ENCODE measurements around the gene SLC6A11.
A peak's percentile ranks its signal among the peaks of the same experiment; 100 is the strongest.

Gene SLC6A11

GRCh38 chr3:10956531-10956930 is 140.5 kb downstream of the SLC6A11 start:
- Histone ChIP-seq H3K4me3 (ENCODE audit: low read depth, low read length) (no peak overlapping the region), H3K36me3 (ENCODE audit: control insufficient read depth, insufficient read depth, low read length) (no peaks in the 10 kb centered on the region), H3K4me1 (ENCODE audit: control insufficient read depth, insufficient read depth, low read length) (no peaks in the 10 kb centered on the region), H3K9me3 (ENCODE audit: control insufficient read depth, insufficient read depth, low read length) (no peaks in the 10 kb centered on the region), H3K27ac (ENCODE audit: low read depth, low read length) (no peak overlapping the region), H3K27me3 (ENCODE audit: control insufficient read depth, insufficient read depth, low read length) (no peaks in the 10 kb centered on the region), H3K9ac (ENCODE audit: low read depth, low read length) (no peak overlapping the region)

GRCh38 chr3:10956986-10957385 is 141.0 kb downstream of the SLC6A11 start:
- Histone ChIP-seq H3K36me3 (ENCODE audit: control insufficient read depth, insufficient read depth, low read length) (no peaks in the 10 kb centered on the region), H3K4me3 (ENCODE audit: low read depth, low read length) (no peak overlapping the region), H3K9me3 (ENCODE audit: control insufficient read depth, insufficient read depth, low read length) (no peaks in the 10 kb centered on the region), H3K27me3 (ENCODE audit: control insufficient read depth, insufficient read depth, low read length) (no peaks in the 10 kb centered on the region), H3K27ac (ENCODE audit: low read depth, low read length) (no peak overlapping the region), H3K9ac (ENCODE audit: low read depth, low read length) (no peak overlapping the region), H3K4me1 (ENCODE audit: control insufficient read depth, insufficient read depth, low read length) (no peaks in the 10 kb centered on the region)

- Histone ChIP-seq H3K27ac (ENCODE audit: low read depth, low read length) (no peak overlapping the region), H3K27me3 (ENCODE audit: control insufficient read depth, insufficient read depth, low read length) (no peaks in the 10 kb centered on the region), H3K4me3 (ENCODE audit: low read depth, low read length) (no peak overlapping the region), H3K36me3 (ENCODE audit: control insufficient read depth, insufficient read depth, low read length) (no peaks in the 10 kb centered on the region), H3K4me1 (ENCODE audit: control insufficient read depth, insufficient read depth, low read length) (no peaks in the 10 kb centered on the region), H3K9ac (ENCODE audit: low read depth, low read length) (no peak overlapping the region), H3K9me3 (ENCODE audit: control insufficient read depth, insufficient read depth, low read length) (no peaks in the 10 kb centered on the region)
Measured at GRCh38 chr3:10957976-10958749, 142.1 kb downstream of the SLC6A11 start.

- no peak overlapping the region for H3K9ac ChIP-seq (ENCODE audit: low read depth, low read length)
- H3K27me3 ChIP-seq (ENCODE audit: control insufficient read depth, insufficient read depth, low read length), result no peaks in the 10 kb centered on the region
- no peaks in the 10 kb centered on the region for H3K36me3 ChIP-seq (ENCODE audit: control insufficient read depth, insufficient read depth, low read length)
- H3K27ac ChIP-seq (ENCODE audit: low read depth, low read length), result no peak overlapping the region
- no peaks in the 10 kb centered on the region for H3K9me3 ChIP-seq (ENCODE audit: control insufficient read depth, insufficient read depth, low read length)
- H3K4me1 ChIP-seq (ENCODE audit: control insufficient read depth, insufficient read depth, low read length), result no peaks in the 10 kb centered on the region
- no peak overlapping the region for H3K4me3 ChIP-seq (ENCODE audit: low read depth, low read length)
Measured at GRCh38 chr3:10960255-10960654, 144.2 kb downstream of the SLC6A11 start.

- Histone ChIP-seq H3K4me3 (ENCODE audit: low read depth, low read length) (no peak overlapping the region), H3K27me3 (ENCODE audit: control insufficient read depth, insufficient read depth, low read length) (no peaks in the 10 kb centered on the region), H3K9ac (ENCODE audit: low read depth, low read length) (no peak overlapping the region), H3K36me3 (ENCODE audit: control insufficient read depth, insufficient read depth, low read length) (no peaks in the 10 kb centered on the region), H3K4me1 (ENCODE audit: control insufficient read depth, insufficient read depth, low read length) (no peaks in the 10 kb centered on the region), H3K27ac (ENCODE audit: low read depth, low read length) (no peak overlapping the region), H3K9me3 (ENCODE audit: control insufficient read depth, insufficient read depth, low read length) (no peaks in the 10 kb centered on the region)
Measured at GRCh38 chr3:10961921-10962320, 145.9 kb downstream of the SLC6A11 start.

- Histone ChIP-seq H3K4me3 (ENCODE audit: low read depth, low read length) (no peak overlapping the region), H3K9ac (ENCODE audit: low read depth, low read length) (no peak overlapping the region), H3K9me3 (ENCODE audit: control insufficient read depth, insufficient read depth, low read length) (no peaks in the 10 kb centered on the region), H3K27ac (ENCODE audit: low read depth, low read length) (no peak overlapping the region), H3K36me3 (ENCODE audit: control insufficient read depth, insufficient read depth, low read length) (no peaks in the 10 kb centered on the region), H3K27me3 (ENCODE audit: control insufficient read depth, insufficient read depth, low read length) (no peaks in the 10 kb centered on the region), H3K4me1 (ENCODE audit: control insufficient read depth, insufficient read depth, low read length) (no peaks in the 10 kb centered on the region)
Measured at GRCh38 chr3:10962481-10963036, 146.5 kb downstream of the SLC6A11 start.

- Histone ChIP-seq H3K27me3 (ENCODE audit: control insufficient read depth, insufficient read depth, low read length) (no peaks in the 10 kb centered on the region), H3K9ac (ENCODE audit: low read depth, low read length) (no peak overlapping the region), H3K4me1 (ENCODE audit: control insufficient read depth, insufficient read depth, low read length) (peaks cover 7% of the 10 kb centered on the region; the same call in 1 of the 2 replicates), H3K27ac (ENCODE audit: low read depth, low read length) (no peak overlapping the region), H3K4me3 (ENCODE audit: low read depth, low read length) (no peak overlapping the region), H3K36me3 (ENCODE audit: control insufficient read depth, insufficient read depth, low read length) (no peaks in the 10 kb centered on the region), H3K9me3 (ENCODE audit: control insufficient read depth, insufficient read depth, low read length) (no peaks in the 10 kb centered on the region)
Measured at GRCh38 chr3:10964537-10965167, 148.6 kb downstream of the SLC6A11 start.

- Histone ChIP-seq H3K36me3 (ENCODE audit: control insufficient read depth, insufficient read depth, low read length) (no peaks in the 10 kb centered on the region), H3K27me3 (ENCODE audit: control insufficient read depth, insufficient read depth, low read length) (no peaks in the 10 kb centered on the region), H3K9ac (ENCODE audit: low read depth, low read length) (no peak overlapping the region), H3K27ac (ENCODE audit: low read depth, low read length) (peak overlapping the region; percentile 3), H3K4me3 (ENCODE audit: low read depth, low read length) (no peak overlapping the region), H3K9me3 (ENCODE audit: control insufficient read depth, insufficient read depth, low read length) (no peaks in the 10 kb centered on the region), H3K4me1 (ENCODE audit: control insufficient read depth, insufficient read depth, low read length) (peaks cover 15% of the 10 kb centered on the region)
Measured at GRCh38 chr3:10968401-10968800, 152.4 kb downstream of the SLC6A11 start.

- H3K36me3 ChIP-seq (ENCODE audit: control insufficient read depth, insufficient read depth, low read length), result no peaks in the 10 kb centered on the region
- H3K27me3 ChIP-seq (ENCODE audit: control insufficient read depth, insufficient read depth, low read length), result no peaks in the 10 kb centered on the region
- no peak overlapping the region for H3K9ac ChIP-seq (ENCODE audit: low read depth, low read length)
- H3K9me3 ChIP-seq (ENCODE audit: control insufficient read depth, insufficient read depth, low read length), result no peaks in the 10 kb centered on the region
- peaks cover 15% of the 10 kb centered on the region for H3K4me1 ChIP-seq (ENCODE audit: control insufficient read depth, insufficient read depth, low read length)
- H3K27ac ChIP-seq (ENCODE audit: low read depth, low read length), result no peak overlapping the region
- H3K4me3 ChIP-seq (ENCODE audit: low read depth, low read length), result no peak overlapping the region
Measured at GRCh38 chr3:10970306-10970960, 154.4 kb downstream of the SLC6A11 start.

GRCh38 chr3:10972072-10972782 is 156.2 kb downstream of the SLC6A11 start:
- Histone ChIP-seq H3K27me3 (ENCODE audit: control insufficient read depth, insufficient read depth, low read length) (no peaks in the 10 kb centered on the region), H3K4me3 (ENCODE audit: low read depth, low read length) (no peak overlapping the region), H3K36me3 (ENCODE audit: control insufficient read depth, insufficient read depth, low read length) (no peaks in the 10 kb centered on the region), H3K4me1 (ENCODE audit: control insufficient read depth, insufficient read depth, low read length) (peaks cover 18% of the 10 kb centered on the region), H3K27ac (ENCODE audit: low read depth, low read length) (no peak overlapping the region), H3K9me3 (ENCODE audit: control insufficient read depth, insufficient read depth, low read length) (no peaks in the 10 kb centered on the region), H3K9ac (ENCODE audit: low read depth, low read length) (no peak overlapping the region)
